Kidney capillary endothelial cell (primary cell): ENCODE measurements around the gene CAMK2N1.
"Not testable (repeated sequence)": the region's sequence is repeated elsewhere in the genome, so short reads cannot be mapped to it uniquely, and the experiment has no call there.

Experiments used
- DNase-seq: peaks from one replicate; pipeline ENCODE4 v3.0.0-alpha.2; 2018; ENCODE audit warnings: low spot score

Gene CAMK2N1

GRCh38 chr1:20496725-20497383 is 10.8 kb upstream of the CAMK2N1 start:
- not testable (repeated sequence) for DNase-seq

- DNase-seq: no peak
Observed at GRCh38 chr1:20496241-20496661, 10.2 kb upstream of the CAMK2N1 start.

GRCh38 chr1:20495661-20496060 is 9.7 kb upstream of the CAMK2N1 start:
- no peak for DNase-seq

- DNase-seq: peak; percentile 70
Observed at GRCh38 chr1:20494609-20495311, 8.8 kb upstream of the CAMK2N1 start.

GRCh38 chr1:20493839-20494608 is 8.0 kb upstream of the CAMK2N1 start:
- DNase-seq: peak; percentile 95

GRCh38 chr1:20493309-20493708 is 7.3 kb upstream of the CAMK2N1 start:
- DNase-seq: no peak

GRCh38 chr1:20492751-20493150 is 6.7 kb upstream of the CAMK2N1 start:
- DNase-seq: no peak

- no peak for DNase-seq
Observed at GRCh38 chr1:20491866-20492265, 5.9 kb upstream of the CAMK2N1 start.

- DNase-seq: no peak
Observed at GRCh38 chr1:20491178-20491577, 5.2 kb upstream of the CAMK2N1 start.

GRCh38 chr1:20487236-20487590 is 1.2 kb upstream of the CAMK2N1 start:
- no peak for DNase-seq

GRCh38 chr1:20486457-20487235 is 636 bp upstream of the CAMK2N1 start:
- DNase-seq: no peak

- DNase-seq: no peak
Observed at GRCh38 chr1:20484519-20485462, 1.2 kb downstream of the CAMK2N1 start.

GRCh38 chr1:20483833-20484518 is 2.0 kb downstream of the CAMK2N1 start:
- DNase-seq: no peak

GRCh38 chr1:20483098-20483832 is 2.7 kb downstream of the CAMK2N1 start:
- no peak for DNase-seq

- no peak for DNase-seq
Observed at GRCh38 chr1:20481643-20482498, 4.1 kb downstream of the CAMK2N1 start.

GRCh38 chr1:20480951-20481617 is 4.9 kb downstream of the CAMK2N1 start:
- DNase-seq: no peak

GRCh38 chr1:20480243-20480944 is 5.6 kb downstream of the CAMK2N1 start:
- no peak for DNase-seq

GRCh38 chr1:20479840-20480239 is 6.2 kb downstream of the CAMK2N1 start:
- no peak for DNase-seq
